GM12878 (cell line): ENCODE measurements around the gene SH2D6.

Experiments used
- BACH1 ChIP-seq: fragments of 450-650 bp; IDR thresholded peaks from 2 replicates; pipeline ENCODE4 v1.6.1; 2017; ENCODE audit warnings: mild to moderate bottlenecking, borderline replicate concordance
- ZNF207 ChIP-seq: fragments of 450-650 bp; IDR thresholded peaks from 2 replicates; pipeline ENCODE4 v1.6.1; 2014; ENCODE audit warnings: antibody characterized with exemption, mild to moderate bottlenecking, borderline replicate concordance
- TF ChIP-seq, protein P1 (sequence below), 3 experiments: IDR thresholded peaks in 2 of 3; conservative IDR thresholded peaks in 1 of 3; 2 replicates each; pipeline ENCODE4 v1.5.1; 2011; ENCODE audit warnings: low read depth in 3 of 3, low read length in 3 of 3, mild to moderate bottlenecking in 3 of 3, control low read depth in 2 of 3, moderate library complexity in 2 of 3, inconsistent platforms in 1 of 3, mixed read lengths in 1 of 3; ENCODE audit not compliant: control insufficient read depth in 2 of 3, insufficient read depth in 1 of 3; ENCODE audit errors: extremely low read depth in 1 of 3
- TF ChIP-seq, protein P2 (sequence below): IDR thresholded peaks from 2 replicates; pipeline ENCODE4 v1.6.1; 2012; ENCODE audit warnings: low read depth, low read length, improper control_type of control experiment

DNA sequence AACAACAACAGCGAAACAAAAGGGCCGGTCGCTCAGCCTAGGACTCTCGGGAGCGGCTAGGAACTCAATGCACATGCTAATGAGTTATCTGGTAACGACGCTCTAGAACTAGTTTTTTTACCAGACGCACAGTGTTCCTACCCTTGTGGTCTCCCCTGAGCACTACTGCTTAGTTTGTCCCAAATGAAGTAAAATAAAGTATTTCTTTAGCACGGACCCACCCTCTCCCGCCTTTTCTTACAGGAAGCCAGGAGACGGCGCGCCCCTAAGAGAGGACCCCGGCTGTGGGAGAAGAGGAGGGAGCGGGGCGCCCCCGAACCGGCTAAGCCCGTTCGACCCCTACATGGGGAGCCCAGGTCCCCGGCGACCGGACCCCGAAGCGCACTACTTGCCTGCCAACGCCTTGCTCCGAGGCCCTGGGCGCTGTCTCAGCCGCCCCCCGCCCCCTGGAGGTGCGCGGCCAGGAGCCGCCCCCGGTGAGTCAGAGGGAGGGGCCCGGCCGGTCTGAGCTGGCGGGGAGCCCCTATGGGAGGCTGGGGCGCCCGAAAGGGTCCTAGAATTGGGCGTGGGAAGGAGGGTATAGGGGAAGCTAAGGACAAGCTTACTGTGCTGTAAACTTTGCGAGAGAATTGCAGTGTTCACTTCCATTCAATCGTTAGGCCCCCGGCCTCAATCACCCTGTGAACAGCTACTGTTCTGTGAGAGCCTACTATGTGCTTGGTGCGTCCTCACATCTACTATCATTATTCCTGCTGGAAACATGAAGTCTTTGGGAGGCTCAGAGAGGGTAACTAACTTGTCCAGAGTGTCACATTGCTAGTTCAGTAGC is 4.7 kb upstream of the SH2D6 start:
- TF ChIP-seq BACH1 = no peak
- TF ChIP-seq, protein P1, sequence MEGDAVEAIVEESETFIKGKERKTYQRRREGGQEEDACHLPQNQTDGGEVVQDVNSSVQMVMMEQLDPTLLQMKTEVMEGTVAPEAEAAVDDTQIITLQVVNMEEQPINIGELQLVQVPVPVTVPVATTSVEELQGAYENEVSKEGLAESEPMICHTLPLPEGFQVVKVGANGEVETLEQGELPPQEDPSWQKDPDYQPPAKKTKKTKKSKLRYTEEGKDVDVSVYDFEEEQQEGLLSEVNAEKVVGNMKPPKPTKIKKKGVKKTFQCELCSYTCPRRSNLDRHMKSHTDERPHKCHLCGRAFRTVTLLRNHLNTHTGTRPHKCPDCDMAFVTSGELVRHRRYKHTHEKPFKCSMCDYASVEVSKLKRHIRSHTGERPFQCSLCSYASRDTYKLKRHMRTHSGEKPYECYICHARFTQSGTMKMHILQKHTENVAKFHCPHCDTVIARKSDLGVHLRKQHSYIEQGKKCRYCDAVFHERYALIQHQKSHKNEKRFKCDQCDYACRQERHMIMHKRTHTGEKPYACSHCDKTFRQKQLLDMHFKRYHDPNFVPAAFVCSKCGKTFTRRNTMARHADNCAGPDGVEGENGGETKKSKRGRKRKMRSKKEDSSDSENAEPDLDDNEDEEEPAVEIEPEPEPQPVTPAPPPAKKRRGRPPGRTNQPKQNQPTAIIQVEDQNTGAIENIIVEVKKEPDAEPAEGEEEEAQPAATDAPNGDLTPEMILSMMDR (IDR thresholded peaks at IDR 0.05 in 2 of 3, conservative IDR thresholded peaks at IDR 0.05 in 1 of 3; ENCODE audit: control insufficient read depth in 2 of 3, extremely low read depth in 1 of 3, insufficient read depth in 1 of 3, low read depth in 3 of 3, low read length in 3 of 3) = no peak
- TF ChIP-seq, protein P2, sequence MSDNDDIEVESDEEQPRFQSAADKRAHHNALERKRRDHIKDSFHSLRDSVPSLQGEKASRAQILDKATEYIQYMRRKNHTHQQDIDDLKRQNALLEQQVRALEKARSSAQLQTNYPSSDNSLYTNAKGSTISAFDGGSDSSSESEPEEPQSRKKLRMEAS = no peak
- no peak for TF ChIP-seq ZNF207
